Heart right ventricle (tissue), 16 donors: ENCODE measurements around the gene CLEC4A. TPM values are rescaled to one million over a fixed set of nuclear protein-coding genes. Genes with fewer than 3 reads are reported as not detected.
"Not testable (repeated sequence)": the region's sequence is repeated elsewhere in the genome, so short reads cannot be mapped to it uniquely, and the experiment has no call there.

ENCODE experiments used
- ATAC-seq, 8 donors: fragments of 200-7000 bp; cut with Tn5 transposase; one replicate each; pipeline ENCODE4 v1.9.1; 2020; ENCODE audit warnings: mild to moderate bottlenecking in 8 of 8, moderate library complexity in 8 of 8, moderate number of reproducible peaks in 1 of 8
- DNase-seq, 2 donors: peaks; one replicate each; pipeline ENCODE4 v3.0.0-alpha.2; 2020
- H3K27ac ChIP-seq, 10 donors: fragments of 200-600 bp; sonication (generic) in 2 of 10; one replicate each; pipeline versions ENCODE4 v1.5.0 to v1.8.0; 2020 to 2022; ENCODE audit warnings: mild to moderate bottlenecking in 3 of 10
- H3K27me3 ChIP-seq, 7 donors: fragments of 200-600 bp; one replicate each; pipeline ENCODE4 v1.8.0; 2021 to 2022; ENCODE audit warnings: mild to moderate bottlenecking in 2 of 7
- H3K36me3 ChIP-seq, 9 donors: fragments of 200-600 bp; sonication (generic) in 1 of 9; one replicate each; pipeline versions ENCODE4 v1.5.0 to v1.8.0; 2020 to 2022; ENCODE audit warnings: mild to moderate bottlenecking in 2 of 9
- H3K4me1 ChIP-seq, 9 donors: fragments of 200-600 bp; sonication (generic) in 1 of 9; one replicate each; pipeline versions ENCODE4 v1.5.0 to v1.8.0; 2020 to 2022; ENCODE audit warnings: mild to moderate bottlenecking in 4 of 9
- H3K4me3 ChIP-seq, 10 donors: fragments of 200-600 bp; sonication (generic) in 2 of 10; one replicate each; pipeline versions ENCODE4 v1.5.0 to v1.8.0; 2020 to 2022; ENCODE audit warnings: mild to moderate bottlenecking in 7 of 10, moderate library complexity in 2 of 10
- H3K9me3 ChIP-seq, 11 donors: fragments of 200-600 bp in 10 of 11; sonication (generic) in 2 of 11; one replicate each; pipeline versions ENCODE4 v1.5.0 to v1.8.0; 2013 to 2022; ENCODE audit warnings: mild to moderate bottlenecking in 2 of 11, control low read depth in 1 of 11, moderate library complexity in 1 of 11
- WGBS, 2 donors: extraction: QIAGEN DNeasy Blood & Tissue Kit; methylation state at CpG; one replicate each; pipeline ENCODE4 v1.1.7; 2013; ENCODE audit warnings: inconsistent platforms in 1 of 2; 5-methylcytosine and 5-hydroxymethylcytosine counted together
- intact Hi-C, 10 donors: fragments of 100-400 bp; cut with DNase I; formaldehyde crosslinking; loops; one replicate each; pipeline versions ENCODE4 v1.11.1 to v1.14.2; 2022
- polyA plus RNA-seq, 2 donors: library from polyadenylated mRNA; stranded (reverse); fragments of 200-250 nt; gene quantifications; one replicate each; pipeline ENCODE4 v1.2.3, GENCODE V29; 2013
- total RNA-seq, 10 donors: library from RNA; stranded (reverse); fragmentation: NEBNext Ultra II Directional in 3 of 10; extraction: Animal tissue kit (Norgen Biotek cat#: 25700) in 3 of 10; gene quantifications; one replicate each; pipeline versions ENCODE4 v1.2.1 to v1.2.4, GENCODE V29; 2021 to 2023
- TF ChIP-seq, protein P1 (sequence below), 9 donors: fragments of 200-600 bp; sonication (generic) in 2 of 9; IDR thresholded peaks; one replicate each; pipeline versions ENCODE4 v1.5.0 to v1.8.0; 2021 to 2022; ENCODE audit warnings: antibody characterized with exemption in 9 of 9, mild to moderate bottlenecking in 5 of 9, moderate library complexity in 1 of 9
- donor health status: Arrhythmogenic right ventricular cardiomyopathy.
- donor health status: ischemic (EF 13 %, LVEDD 7.1; RV severe dilation, severe dysfunction).
- donor health status: healthy with polysubstance abuse.
- donor health status: DM: no; HTN: yes; CAD: no.
- donor health status: DM: no; HTN: no; CAD: no.
- donor health status: ischemic (EF 25% LVEDD 6.9; RV normal size, moderate dysfunction).
- donor health status: ischemic (EF 25% LVEDD 5.7; RV mildly dilated, moderate dysfunction).
- donor health status: healthy.
- donor health status: DM: yes; HTN: yes; CAD: no.
- donor health status: Ischemic cardiomyopathy.
- donor health status: ischemic (EF 35%, LVEDD 5.7; RV mildly dilated, moderate dysfunction).
- donor health status: nonischemic (EF 11% LVEDD 7.7; RV severe dilation, severe dysfunction).
- donor health status: DM: yes; HTN: yes; CAD: no.
- donor health status: PGD.
- donor health status: ischemic (EF 29% LVEDD 5.4; RV normal size, mild dysfunction).
- donor health status: nonischemic (EF 23%, LVEDD 6.1; RV moderate dilation, normal function).

The CLEC4A gene
- total and polyA plus RNA-seq, 12 donors = 0.39 to 4.9 (median 1.2) TPM; not detected in 5

DNA sequence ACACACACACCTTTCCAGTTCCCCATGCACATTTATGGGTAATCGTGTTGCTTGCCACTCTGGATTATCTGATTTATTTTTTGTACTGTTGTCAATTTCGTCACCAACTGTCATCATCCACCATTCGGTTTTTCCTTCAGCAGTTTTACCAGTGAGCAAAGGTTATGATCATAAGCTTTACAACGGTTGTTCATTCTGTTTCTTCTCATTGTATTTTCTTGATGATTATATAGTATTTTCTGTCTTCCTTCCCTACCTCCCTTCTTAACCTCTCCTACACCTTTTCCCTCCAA lies 40.7 kb upstream of the CLEC4A start:
- intact Hi-C loops = loop anchor here in 5 of 10 donors (5.0 to 10.0 kb wide), 4 partner anchors 35 to 162 kb away; partner anchors contain the start of gene FOXJ2 (in 1 of the 5)

DNA sequence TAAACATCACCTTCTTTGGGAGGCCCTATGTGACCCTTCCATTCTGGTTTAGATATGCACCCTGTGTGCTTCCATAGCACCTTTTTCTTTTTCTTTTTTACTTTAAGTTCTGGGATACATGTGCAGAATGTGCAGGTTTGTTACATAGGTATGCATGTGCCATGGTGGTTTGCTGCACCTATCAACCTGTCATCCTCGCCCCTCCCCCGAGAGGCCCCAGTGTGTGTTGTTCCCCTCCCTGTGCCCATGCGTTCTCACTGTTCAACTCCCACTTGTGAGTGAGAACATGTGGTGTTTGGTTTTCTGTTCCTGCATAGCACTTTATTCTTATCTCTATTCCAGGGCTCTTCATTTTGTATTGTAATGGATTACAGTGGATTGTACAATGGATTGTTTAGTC lies 39.1 kb upstream of the CLEC4A start:
- ATAC-seq = not testable (repeated sequence)
- intact Hi-C loops = loop anchor here in 5 of 10 donors (5.0 to 10.0 kb wide), 4 partner anchors 37 to 160 kb away; partner anchors contain the start of gene FOXJ2 (in 1 of the 5)
- peaks cover 0 to 66% (median 38%) of the 10 kb centered on the region in 9 donors for H3K4me1 ChIP-seq

More for the DNA sequence above, 40.7 kb upstream of the CLEC4A start:
- H3K27me3 ChIP-seq = no peaks in the 10 kb centered on the region
- WGBS, 2 donors = 4 to 8% methylated on average over 4 of the region's 4 CpGs
- peaks cover 0 to 12% (median 0%) of the 10 kb centered on the region in 9 donors for H3K36me3 ChIP-seq
- peaks cover 0 to 55% (median 36%) of the 10 kb centered on the region in 9 donors for H3K4me1 ChIP-seq
- DNase-seq = no peak
- H3K4me3 ChIP-seq = peak overlapping the region; percentile 59 to 97 (median 88)
- H3K27ac ChIP-seq = peak overlapping the region in 7 of 10 donors; percentile 5 to 98 (median 96)
- ATAC-seq = no peak
- no peaks in the 10 kb centered on the region for H3K9me3 ChIP-seq
- TF ChIP-seq, protein P1, sequence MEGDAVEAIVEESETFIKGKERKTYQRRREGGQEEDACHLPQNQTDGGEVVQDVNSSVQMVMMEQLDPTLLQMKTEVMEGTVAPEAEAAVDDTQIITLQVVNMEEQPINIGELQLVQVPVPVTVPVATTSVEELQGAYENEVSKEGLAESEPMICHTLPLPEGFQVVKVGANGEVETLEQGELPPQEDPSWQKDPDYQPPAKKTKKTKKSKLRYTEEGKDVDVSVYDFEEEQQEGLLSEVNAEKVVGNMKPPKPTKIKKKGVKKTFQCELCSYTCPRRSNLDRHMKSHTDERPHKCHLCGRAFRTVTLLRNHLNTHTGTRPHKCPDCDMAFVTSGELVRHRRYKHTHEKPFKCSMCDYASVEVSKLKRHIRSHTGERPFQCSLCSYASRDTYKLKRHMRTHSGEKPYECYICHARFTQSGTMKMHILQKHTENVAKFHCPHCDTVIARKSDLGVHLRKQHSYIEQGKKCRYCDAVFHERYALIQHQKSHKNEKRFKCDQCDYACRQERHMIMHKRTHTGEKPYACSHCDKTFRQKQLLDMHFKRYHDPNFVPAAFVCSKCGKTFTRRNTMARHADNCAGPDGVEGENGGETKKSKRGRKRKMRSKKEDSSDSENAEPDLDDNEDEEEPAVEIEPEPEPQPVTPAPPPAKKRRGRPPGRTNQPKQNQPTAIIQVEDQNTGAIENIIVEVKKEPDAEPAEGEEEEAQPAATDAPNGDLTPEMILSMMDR (IDR thresholded peaks at IDR 0.05) = no peak

DNA sequence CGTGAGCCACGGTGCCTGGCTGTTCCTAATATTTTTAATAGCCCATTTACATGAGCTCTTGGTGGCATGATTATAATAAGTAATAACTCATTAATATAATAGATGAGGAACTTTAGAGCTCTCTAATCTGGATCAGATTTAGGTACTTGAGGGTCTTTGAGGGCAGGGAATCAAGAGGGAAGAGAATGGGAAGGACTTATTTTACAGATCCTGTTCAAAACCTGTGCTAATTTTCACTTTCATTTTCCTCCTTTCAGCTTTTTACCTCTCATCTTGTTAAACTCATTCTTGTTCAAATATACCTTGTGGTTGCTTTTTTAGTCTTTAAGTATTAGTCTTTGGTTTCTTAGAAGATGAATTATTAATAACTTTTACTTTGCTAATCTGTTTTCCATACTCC lies 35.8 kb upstream of the CLEC4A start:
- H3K36me3 ChIP-seq = peaks cover 0 to 50% (median 30%) of the 10 kb centered on the region in 9 donors

More for the DNA sequence above, 39.1 kb upstream of the CLEC4A start:
- H3K27me3 ChIP-seq, DNase-seq, H3K9me3 ChIP-seq, H3K27ac ChIP-seq, H3K4me3 ChIP-seq: not testable (repeated sequence)
- WGBS, 2 donors = 53 to 64% methylated on average over 3 of the region's 3 CpGs
- peaks cover 0 to 17% (median 0%) of the 10 kb centered on the region in 9 donors for H3K36me3 ChIP-seq

DNA sequence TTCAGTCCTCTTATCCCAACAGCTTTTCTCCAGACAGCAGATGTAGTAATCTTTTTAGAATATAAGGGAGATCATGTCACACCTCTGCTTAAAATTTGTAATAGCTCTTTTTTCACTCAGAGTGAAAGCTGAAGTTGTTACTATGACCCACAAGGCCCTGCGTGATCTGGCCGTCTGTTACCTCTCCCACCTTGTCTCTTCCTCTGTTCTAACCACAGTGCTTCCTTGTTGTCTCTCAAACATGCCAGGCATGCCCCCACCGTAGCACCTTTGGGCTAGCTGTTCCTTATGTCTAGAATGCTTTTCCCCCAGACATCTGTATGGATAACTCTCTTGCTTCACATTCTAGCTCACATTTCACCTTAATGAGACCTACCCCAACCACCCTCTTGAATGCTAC lies 34.8 kb upstream of the CLEC4A start:
- Histone ChIP-seq H3K27ac (peak overlapping the region in 1 of 10 donors; percentile 49), H3K9me3 (no peaks in the 10 kb centered on the region), H3K27me3 (no peaks in the 10 kb centered on the region), H3K4me1 (peaks cover 0 to 37% (median 19%) of the 10 kb centered on the region in 9 donors), H3K4me3 (no peak overlapping the region), H3K36me3 (peaks cover 0 to 59% (median 36%) of the 10 kb centered on the region in 9 donors)
- intact Hi-C loops = loop anchor here in 1 of 10 donors (10.0 kb wide), 1 partner anchor 156 kb away; no protein-coding TSS in a partner anchor
- ATAC-seq (peak in 1 of 8 donors; percentile 29), DNase-seq (no peak)
- TF ChIP-seq, protein P1 (IDR thresholded peaks at IDR 0.05) = no peak
- 72 to 80% methylated on average over 3 of the region's 3 CpGs for WGBS, 2 donors

More for the DNA sequence above, 35.8 kb upstream of the CLEC4A start:
- intact Hi-C loops = loop anchor here in 1 of 10 donors (10.0 kb wide), 1 partner anchor 157 kb away; no protein-coding TSS in a partner anchor
- H3K27ac ChIP-seq = peak overlapping the region in 1 of 10 donors; percentile 49
- TF ChIP-seq, protein P1 (IDR thresholded peaks at IDR 0.05) = no peak
- DNase-seq (no peak), ATAC-seq (no peak)
- H3K4me1 ChIP-seq = peaks cover 0 to 46% (median 27%) of the 10 kb centered on the region in 9 donors
- 91 to 94% methylated on average over 2 of the region's 2 CpGs for WGBS, 2 donors
- H3K27me3 ChIP-seq = no peaks in the 10 kb centered on the region
- no peaks in the 10 kb centered on the region for H3K9me3 ChIP-seq
- H3K4me3 ChIP-seq = no peak overlapping the region

DNA sequence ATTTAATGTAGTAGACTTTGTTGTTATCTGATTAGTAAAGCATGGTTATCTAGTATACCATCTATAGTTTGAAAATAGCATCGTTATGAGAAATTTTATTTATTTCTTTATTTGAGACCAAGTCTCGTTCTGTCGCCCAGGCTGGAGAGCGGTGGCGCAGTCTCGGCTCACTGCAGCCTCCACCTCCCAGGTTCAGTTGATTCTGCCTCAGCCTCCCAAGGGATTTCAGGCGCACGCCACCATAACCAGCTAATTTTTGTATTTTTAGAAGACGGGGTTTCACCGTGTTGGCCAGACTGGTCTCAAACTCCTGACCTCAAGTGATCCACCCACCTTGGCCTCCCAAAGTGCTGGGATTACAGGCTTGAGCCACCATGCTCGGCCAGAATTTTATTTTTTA lies 34.1 kb upstream of the CLEC4A start:
- H3K27me3 ChIP-seq, H3K27ac ChIP-seq, ATAC-seq, H3K9me3 ChIP-seq, H3K4me3 ChIP-seq, DNase-seq: not testable (repeated sequence)
- intact Hi-C loops = loop anchor here in 1 of 10 donors (10.0 kb wide), 1 partner anchor 156 kb away; no protein-coding TSS in a partner anchor
- WGBS, 2 donors = 92 to 95% methylated on average over 11 of the region's 11 CpGs
- H3K36me3 ChIP-seq = peaks cover 0 to 66% (median 42%) of the 10 kb centered on the region in 9 donors
- peaks cover 0 to 30% (median 12%) of the 10 kb centered on the region in 9 donors for H3K4me1 ChIP-seq
